H1 (cell line): ENCODE results near the gene MTMR8. TPM values are rescaled to one million over a fixed set of nuclear protein-coding genes. Genes with fewer than 3 reads are reported as not detected.

ENCODE experiments used
- BACH1 ChIP-seq: IDR thresholded peaks from 2 replicates; pipeline ENCODE4 v1.6.1; 2012; ENCODE audit warnings: low read length, improper control_type of control experiment
- BCL11A ChIP-seq, 2 experiments: IDR thresholded peaks; one replicate each; pipeline ENCODE4 v1.6.1; 2011; ENCODE audit warnings: low read depth in 2 of 2, low read length in 2 of 2, mild to moderate bottlenecking in 2 of 2
- CBX5 ChIP-seq: fragments of 300-800, 300-1000 bp; sonication (generic); IDR thresholded peaks from 2 replicates; pipeline ENCODE4 v1.7.1; 2016; ENCODE audit warnings: antibody characterized with exemption, low read length, low read depth
- CHD1 ChIP-seq: IDR thresholded peaks from 2 replicates; pipeline ENCODE4 v1.6.1; 2012; ENCODE audit warnings: low read depth, low read length, improper control_type of control experiment
- CTBP2 ChIP-seq: IDR thresholded peaks from 2 replicates; pipeline ENCODE4 v1.7.0; 2011; ENCODE audit warnings: borderline replicate concordance, mild to moderate bottlenecking, moderate library complexity, mixed read lengths, low read length; ENCODE audit not compliant: insufficient read depth, insufficient read length
- JUN ChIP-seq: IDR thresholded peaks from 2 replicates; pipeline ENCODE4 v1.6.1; 2011; ENCODE audit warnings: low read depth, mild to moderate bottlenecking, improper control_type of control experiment, low read length
- JUND ChIP-seq: IDR thresholded peaks from 2 replicates; pipeline ENCODE4 v1.6.1; 2011; ENCODE audit warnings: mild to moderate bottlenecking, improper control_type of control experiment, low read length
- polyA plus RNA-seq, 7 experiments: library from polyadenylated mRNA; depleted of rRNA in 3 of 7; stranded (reverse) in 5 of 7; unstranded in 2 of 7; fragments of >200 nt in 5 of 7; fragments of 200-250 nt in 2 of 7; gene quantifications; 1 replicate in 5 of 7; 2 replicates in 1 of 7; 4 replicates in 1 of 7; pipeline versions ENCODE4 v1.2.1 to v1.2.3, GENCODE V29; 2011 to 2013; ENCODE audit warnings: missing spikeins in 2 of 7, mixed read lengths in 2 of 7
- total RNA-seq: library from RNA; stranded (reverse); fragmentation: NEBNext Ultra II Directional; extraction: Animal tissue kit (Norgen Biotek cat#: 25700); gene quantifications from 2 replicates; pipeline ENCODE4 v1.2.1, GENCODE V29; 2021
- TF ChIP-seq, protein P1 (sequence below): IDR thresholded peaks from 2 replicates; pipeline ENCODE4 v1.6.1; 2011; ENCODE audit warnings: low read depth, mild to moderate bottlenecking, low read length; ENCODE audit not compliant: insufficient read depth

MTMR8 gene
- total and polyA plus RNA-seq, 2 of the 8 experiments (the other 6 are each of a cell fraction or from before 2014, with no cell fraction given): 1.3 to 6.3 TPM

DNA sequence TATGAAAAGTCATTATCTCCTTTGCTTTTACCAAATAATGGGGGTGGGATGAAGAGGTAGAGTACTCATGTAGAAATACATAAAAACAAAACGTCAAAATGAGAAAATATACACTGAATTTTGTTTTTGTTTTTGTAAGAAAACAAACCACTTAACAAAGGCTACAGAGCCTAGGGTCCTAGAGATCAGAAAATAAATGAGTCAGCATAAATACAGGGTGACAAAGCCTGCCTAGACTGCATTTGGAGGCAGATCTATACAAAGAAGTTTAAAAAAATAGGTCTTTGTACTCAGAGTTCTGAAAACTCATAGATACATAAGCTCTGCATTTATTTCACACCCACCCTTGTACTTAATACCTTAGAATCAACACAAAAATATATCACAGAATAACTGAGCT, 52.4 kb downstream of the MTMR8 start (continued):
- TF ChIP-seq CBX5 (no peak), CHD1 (no peak), JUN (no peak), BCL11A (IDR thresholded peaks at IDR 0.05; ENCODE audit: low read depth in 2 of 2, low read length in 2 of 2) (no peak), BACH1 (no peak), CTBP2 (no peak), JUND (no peak)
- TF ChIP-seq, protein P1, sequence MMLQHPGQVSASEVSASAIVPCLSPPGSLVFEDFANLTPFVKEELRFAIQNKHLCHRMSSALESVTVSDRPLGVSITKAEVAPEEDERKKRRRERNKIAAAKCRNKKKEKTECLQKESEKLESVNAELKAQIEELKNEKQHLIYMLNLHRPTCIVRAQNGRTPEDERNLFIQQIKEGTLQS: no peak
- TF ChIP-seq, all 59 proteins: peak for 0
